ENCODE results near the gene MEIS1. TPM values are rescaled to one million over a fixed set of nuclear protein-coding genes. Genes with fewer than 3 reads are reported as not detected.

Gene MEIS1
- polyA plus RNA-seq, 1 donor (not counting 4 experiments of a cell fraction or from before 2014, with no cell fraction given), result 3.1 TPM

DNA sequence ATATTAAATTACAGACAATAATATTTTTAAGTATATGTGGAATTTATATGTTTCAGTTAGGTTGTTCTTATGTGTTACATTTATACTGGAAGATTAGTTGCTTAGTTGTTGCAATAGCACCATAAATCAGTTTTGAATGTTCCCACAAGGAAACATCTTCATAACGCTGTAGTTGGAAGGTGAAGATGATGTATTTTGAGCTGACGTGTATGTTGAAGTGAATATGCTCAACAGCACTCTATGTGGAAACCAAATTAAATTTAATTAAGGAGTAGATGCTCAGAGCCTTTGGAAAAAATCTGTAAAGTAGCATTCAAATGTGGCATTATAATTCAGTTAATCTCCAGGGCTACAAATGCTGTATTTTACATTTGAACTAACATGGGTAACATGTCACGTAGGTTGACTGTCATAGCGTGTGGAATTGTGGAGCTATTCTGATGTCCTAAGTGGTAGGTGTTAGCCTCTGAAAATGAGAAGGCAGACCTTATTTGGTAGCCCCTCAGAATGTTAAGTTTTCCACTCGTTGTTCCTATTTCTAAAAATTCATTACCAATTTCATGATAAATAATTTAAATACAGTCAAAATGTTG, 88.5 kb downstream of the MEIS1 start:
- no peak for FAIRE-seq
- Histone ChIP-seq H3K4me3 (ENCODE audit: control insufficient read depth in 2 of 3, extremely low read depth in 1 of 3, insufficient read depth in 2 of 3, low read depth in 1 of 3, low read length in 3 of 3) (no peak overlapping the region), H3K4me2 (ENCODE audit: control insufficient read depth, extremely low read depth, insufficient read depth, low read depth, low read length) (no peak overlapping the region), H3K36me3 (ENCODE audit: control insufficient read depth in 2 of 2, extremely low read depth in 1 of 2, insufficient read depth in 2 of 2, low read length in 2 of 2) (no peaks in the 10 kb centered on the region), H3K27ac (ENCODE audit: control insufficient read depth, insufficient read depth, low read length) (no peak overlapping the region), H3K79me2 (ENCODE audit: control insufficient read depth, insufficient read depth, low read length) (no peaks in the 10 kb centered on the region), H3K9me1 (ENCODE audit: control insufficient read depth, extremely low read depth, insufficient read depth, low read length) (no peaks in the 10 kb centered on the region), H4K20me1 (ENCODE audit: control insufficient read depth, extremely low read depth, insufficient read depth, low read length) (no peaks in the 10 kb centered on the region), H3K4me1 (ENCODE audit: control insufficient read depth, extremely low read depth, insufficient read depth, low read length) (no peaks in the 10 kb centered on the region), H2AFZ (ENCODE audit: control insufficient read depth, low read length) (no peak overlapping the region), H3K9ac (ENCODE audit: control insufficient read depth, extremely low read depth, insufficient read depth, low read length) (no peak overlapping the region), H3K27me3 (ENCODE audit: control insufficient read depth, extremely low read depth, insufficient read depth, low read length) (no peaks in the 10 kb centered on the region), H3K9me3 (ENCODE audit: control insufficient read depth, low read depth, low read length) (no peaks in the 10 kb centered on the region)
- dilution Hi-C loops (cut with MboI; ENCODE audit: extremely low pct_ligation_motif_present, low sequenced_read_pairs), result no loop called here
- no peak for DNase-seq (ENCODE audit: low read depth, low spot score)
- no peak for TF ChIP-seq EZH2 (IDR thresholded peaks at IDR 0.05; ENCODE audit: low read length)
- TF ChIP-seq, protein P1, sequence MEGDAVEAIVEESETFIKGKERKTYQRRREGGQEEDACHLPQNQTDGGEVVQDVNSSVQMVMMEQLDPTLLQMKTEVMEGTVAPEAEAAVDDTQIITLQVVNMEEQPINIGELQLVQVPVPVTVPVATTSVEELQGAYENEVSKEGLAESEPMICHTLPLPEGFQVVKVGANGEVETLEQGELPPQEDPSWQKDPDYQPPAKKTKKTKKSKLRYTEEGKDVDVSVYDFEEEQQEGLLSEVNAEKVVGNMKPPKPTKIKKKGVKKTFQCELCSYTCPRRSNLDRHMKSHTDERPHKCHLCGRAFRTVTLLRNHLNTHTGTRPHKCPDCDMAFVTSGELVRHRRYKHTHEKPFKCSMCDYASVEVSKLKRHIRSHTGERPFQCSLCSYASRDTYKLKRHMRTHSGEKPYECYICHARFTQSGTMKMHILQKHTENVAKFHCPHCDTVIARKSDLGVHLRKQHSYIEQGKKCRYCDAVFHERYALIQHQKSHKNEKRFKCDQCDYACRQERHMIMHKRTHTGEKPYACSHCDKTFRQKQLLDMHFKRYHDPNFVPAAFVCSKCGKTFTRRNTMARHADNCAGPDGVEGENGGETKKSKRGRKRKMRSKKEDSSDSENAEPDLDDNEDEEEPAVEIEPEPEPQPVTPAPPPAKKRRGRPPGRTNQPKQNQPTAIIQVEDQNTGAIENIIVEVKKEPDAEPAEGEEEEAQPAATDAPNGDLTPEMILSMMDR (optimal IDR thresholded peaks at IDR 0.05 in 1 of 3, IDR thresholded peaks at IDR 0.05 in 1 of 3, conservative IDR thresholded peaks at IDR 0.05 in 1 of 3; ENCODE audit: extremely low read depth in 1 of 3, insufficient read depth in 2 of 3, low read length in 3 of 3), result no peak

- DNase-seq (ENCODE audit: low read depth, low spot score), result no peak
- H3K36me3 ChIP-seq (ENCODE audit: control insufficient read depth in 2 of 2, extremely low read depth in 1 of 2, insufficient read depth in 2 of 2, low read length in 2 of 2), result no peaks in the 10 kb centered on the region
Measured at GRCh38 chr2:66523990-66524389, 89.1 kb downstream of the MEIS1 start.

More at GRCh38 chr2:66523990-66524389, 89.1 kb downstream of the MEIS1 start:
- Histone ChIP-seq H3K27me3 (ENCODE audit: control insufficient read depth, extremely low read depth, insufficient read depth, low read length) (no peaks in the 10 kb centered on the region), H3K9ac (ENCODE audit: control insufficient read depth, extremely low read depth, insufficient read depth, low read length) (no peak overlapping the region), H3K4me1 (ENCODE audit: control insufficient read depth, extremely low read depth, insufficient read depth, low read length) (no peaks in the 10 kb centered on the region), H3K9me1 (ENCODE audit: control insufficient read depth, extremely low read depth, insufficient read depth, low read length) (no peaks in the 10 kb centered on the region), H2AFZ (ENCODE audit: control insufficient read depth, low read length) (no peak overlapping the region), H4K20me1 (ENCODE audit: control insufficient read depth, extremely low read depth, insufficient read depth, low read length) (no peaks in the 10 kb centered on the region), H3K9me3 (ENCODE audit: control insufficient read depth, low read depth, low read length) (no peaks in the 10 kb centered on the region), H3K79me2 (ENCODE audit: control insufficient read depth, insufficient read depth, low read length) (no peaks in the 10 kb centered on the region), H3K4me3 (ENCODE audit: control insufficient read depth in 2 of 3, extremely low read depth in 1 of 3, insufficient read depth in 2 of 3, low read depth in 1 of 3, low read length in 3 of 3) (no peak overlapping the region), H3K27ac (ENCODE audit: control insufficient read depth, insufficient read depth, low read length) (no peak overlapping the region), H3K4me2 (ENCODE audit: control insufficient read depth, extremely low read depth, insufficient read depth, low read depth, low read length) (no peak overlapping the region)
- FAIRE-seq, result no peak
- dilution Hi-C loops (cut with MboI; ENCODE audit: extremely low pct_ligation_motif_present, low sequenced_read_pairs), result no loop called here
- TF ChIP-seq, protein P1 (optimal IDR thresholded peaks at IDR 0.05 in 1 of 3, IDR thresholded peaks at IDR 0.05 in 1 of 3, conservative IDR thresholded peaks at IDR 0.05 in 1 of 3; ENCODE audit: extremely low read depth in 1 of 3, insufficient read depth in 2 of 3, low read length in 3 of 3), result no peak
- no peak for TF ChIP-seq EZH2 (IDR thresholded peaks at IDR 0.05; ENCODE audit: low read length)

Measured in keratinocyte (primary cell).